ENCODE data around the gene ATXN7.

Gene ATXN7

DNA sequence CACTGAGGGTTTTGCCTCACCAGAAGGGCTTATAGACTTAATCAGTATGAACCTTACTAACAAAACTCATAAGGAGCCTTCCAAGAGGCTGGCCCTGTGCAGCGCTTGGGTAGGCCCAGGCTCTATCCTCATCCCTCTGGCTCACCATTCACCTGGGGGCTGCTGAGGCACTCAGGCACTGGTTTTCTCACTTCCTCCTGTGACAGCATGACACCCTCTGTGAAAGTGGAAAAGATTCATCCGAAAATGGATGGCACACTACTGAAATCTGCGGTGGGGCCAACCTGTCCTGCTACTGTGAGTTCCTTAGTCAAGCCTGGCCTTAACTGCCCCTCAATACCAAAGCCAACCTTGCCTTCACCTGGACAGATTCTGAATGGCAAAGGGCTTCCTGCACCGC, 118.3 kb downstream of the ATXN7 start:
- no peak for DNase-seq (ENCODE audit: low read depth in 2 of 2)

DNA sequence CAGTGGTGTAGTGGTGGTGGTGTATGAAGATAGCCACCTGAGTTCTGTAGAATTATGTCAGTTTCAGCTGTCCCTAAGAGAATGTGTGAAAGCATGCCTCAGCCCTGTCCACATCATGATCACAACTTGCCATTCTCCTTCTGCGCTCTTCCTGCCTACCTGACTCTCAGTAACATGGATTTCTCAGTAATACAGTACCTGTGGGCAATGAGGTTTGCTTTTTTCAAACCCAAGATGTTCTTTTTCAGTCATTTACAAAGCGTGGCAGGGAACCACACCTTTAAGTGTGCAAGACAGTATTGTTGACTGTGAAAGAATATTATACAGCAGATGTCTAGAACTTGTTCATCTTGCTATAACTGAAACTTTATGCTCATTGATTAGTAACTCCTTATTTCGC, 120.7 kb downstream of the ATXN7 start:
- DNase-seq (ENCODE audit: low read depth in 2 of 2), result no peak

DNA sequence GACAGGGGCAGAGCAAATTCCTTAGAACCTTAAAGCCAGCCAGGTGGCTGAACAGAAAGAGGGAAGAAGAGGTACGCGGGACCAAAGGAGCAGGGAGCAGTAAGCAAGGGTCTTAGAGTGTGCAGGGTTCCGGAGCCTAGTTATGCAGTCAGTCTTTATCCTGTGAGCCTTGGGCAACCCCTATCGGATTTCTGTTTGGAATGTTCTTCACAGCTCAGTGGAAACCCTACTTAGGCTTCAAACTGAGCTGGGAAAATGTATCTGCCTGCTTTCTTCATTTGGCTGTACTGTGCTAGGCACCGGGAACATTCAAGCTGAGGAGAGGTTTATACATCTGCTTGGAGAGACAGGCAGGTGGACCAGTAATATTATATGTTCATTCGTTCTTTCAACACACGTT, 122.5 kb downstream of the ATXN7 start:
- DNase-seq (ENCODE audit: low read depth in 2 of 2), result no peak

DNA sequence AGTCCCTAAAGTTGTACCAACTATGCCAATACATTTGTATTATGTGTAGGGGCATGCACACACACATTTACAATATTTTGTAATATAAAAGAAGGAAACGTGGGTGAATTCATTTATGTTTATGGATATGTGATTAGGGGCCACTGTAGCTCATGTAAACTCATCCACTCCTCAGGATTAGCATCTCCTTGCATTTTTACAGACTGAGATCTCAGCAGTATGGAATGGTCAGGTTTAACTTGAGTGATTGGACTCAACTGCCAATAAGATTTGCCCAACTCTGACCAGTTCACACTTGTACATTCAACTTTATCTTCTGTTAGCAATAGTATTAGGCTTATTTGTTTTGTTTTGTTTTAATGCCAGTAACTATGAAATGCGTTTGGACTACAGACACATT, 123.2 kb downstream of the ATXN7 start:
- DNase-seq (ENCODE audit: low read depth in 2 of 2), result no peak

DNA sequence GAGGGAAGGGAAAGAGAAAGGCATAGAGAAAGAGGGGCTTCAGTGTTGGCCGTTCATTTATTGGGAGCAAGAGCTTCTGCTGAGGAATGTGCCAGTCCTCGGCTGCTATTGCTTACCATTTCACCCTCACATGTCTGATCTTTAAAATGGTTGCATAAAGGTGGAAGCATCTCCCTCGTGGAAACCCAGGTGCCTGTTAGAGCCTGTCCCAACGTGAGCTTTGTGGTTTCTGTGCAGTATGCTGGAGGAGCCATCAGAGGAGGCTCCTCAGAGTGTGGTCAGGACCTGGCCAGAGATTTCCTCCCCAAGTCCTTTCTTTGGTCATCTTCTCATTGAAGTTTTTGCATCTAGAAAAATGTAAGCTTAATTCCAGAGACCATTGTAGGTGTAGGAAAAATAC, 125.3 kb downstream of the ATXN7 start:
- no peak for DNase-seq (ENCODE audit: low read depth in 2 of 2)

DNA sequence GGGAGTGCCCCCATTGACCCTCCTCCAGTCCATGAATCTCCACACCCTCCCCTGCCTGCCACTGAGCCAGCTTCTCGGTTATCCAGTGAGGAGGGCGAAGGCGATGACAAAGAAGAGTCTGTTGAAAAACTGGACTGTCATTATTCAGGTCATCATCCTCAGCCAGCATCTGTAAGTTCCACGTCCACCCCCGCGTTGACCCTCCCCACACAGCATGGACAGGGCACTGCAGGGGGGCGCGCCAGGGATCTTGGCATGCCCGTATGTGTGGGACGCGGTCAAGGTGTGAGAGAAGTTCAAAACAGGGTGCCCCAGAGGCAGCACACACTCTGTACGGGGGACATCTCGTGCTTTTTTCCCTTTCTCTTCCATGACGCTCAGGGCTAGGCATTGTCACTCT, 126.5 kb downstream of the ATXN7 start:
- no peak for DNase-seq (ENCODE audit: low read depth in 2 of 2)

DNA sequence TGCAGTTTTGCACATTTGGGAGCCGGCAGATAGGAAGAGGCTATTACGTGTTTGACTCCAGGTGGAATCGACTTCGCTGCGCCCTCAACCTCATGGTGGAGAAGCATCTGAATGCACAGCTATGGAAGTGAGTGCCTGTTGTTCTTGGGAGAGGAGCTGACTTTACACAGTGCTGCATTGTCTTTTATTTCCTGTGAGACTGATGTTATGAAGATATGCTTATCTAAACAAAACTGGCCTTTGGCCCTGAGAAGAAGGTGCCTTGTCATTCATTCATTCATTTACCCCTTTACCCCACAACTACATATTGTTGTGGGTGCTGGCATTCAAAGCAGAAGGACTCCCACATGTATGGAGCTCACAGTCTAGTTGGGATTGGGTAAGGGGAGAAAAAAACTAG, 127.1 kb downstream of the ATXN7 start:
- no peak for DNase-seq (ENCODE audit: low read depth in 2 of 2)

DNA sequence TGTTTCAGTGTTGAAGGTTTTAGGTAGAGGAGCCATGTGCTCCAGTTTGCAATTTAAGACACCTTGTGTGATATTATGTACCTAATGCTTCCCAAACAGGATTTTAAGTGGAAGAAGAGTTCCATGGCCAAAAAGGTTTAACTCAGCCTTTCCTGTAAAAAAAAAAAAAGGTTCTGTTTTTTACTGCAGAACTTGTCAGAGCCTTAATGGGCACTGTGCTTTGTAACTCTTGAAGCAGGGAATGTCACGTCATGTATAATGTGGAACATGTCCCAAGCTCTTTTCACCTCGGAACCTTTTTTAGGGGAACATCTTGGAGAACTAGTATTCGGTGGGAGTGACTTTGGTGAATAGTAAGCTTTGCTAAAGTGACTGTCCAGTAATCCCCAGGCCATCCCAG, 128.0 kb downstream of the ATXN7 start:
- no peak for DNase-seq (ENCODE audit: low read depth in 2 of 2)

DNA sequence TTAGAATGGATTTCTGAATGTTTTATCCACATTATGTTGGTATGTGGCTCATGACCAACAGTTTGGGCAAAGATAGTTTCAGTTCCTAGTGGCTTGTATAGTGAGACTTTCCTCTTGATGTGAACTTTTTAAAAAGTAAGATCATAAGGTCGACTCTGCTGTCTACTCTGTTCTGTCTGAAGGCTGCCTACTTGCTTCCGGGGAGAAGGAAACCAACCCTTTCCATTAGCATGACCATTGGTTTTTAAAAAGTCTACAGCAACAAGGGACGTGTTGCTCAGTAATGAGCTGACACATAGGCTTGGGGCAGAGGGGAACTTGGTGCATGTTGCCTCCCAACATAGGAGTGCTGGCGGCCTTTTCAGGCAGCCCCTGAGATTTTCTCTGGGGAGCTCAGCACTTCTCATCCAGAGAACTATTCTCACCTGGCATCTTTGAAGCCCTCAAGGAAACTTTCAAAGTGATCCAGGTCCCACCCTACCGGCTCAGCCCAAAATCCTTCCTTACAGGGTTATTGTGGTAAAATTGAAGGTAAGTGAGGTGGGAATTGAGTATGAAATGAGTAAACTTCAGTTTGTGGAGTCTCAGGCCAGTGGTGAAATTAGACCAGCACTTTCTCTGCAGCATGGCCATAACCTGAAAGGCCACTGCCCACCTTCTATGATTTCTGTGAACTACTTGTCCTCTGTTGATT, 129.0 kb downstream of the ATXN7 start:
- no peak for DNase-seq (ENCODE audit: low read depth in 2 of 2)

DNA sequence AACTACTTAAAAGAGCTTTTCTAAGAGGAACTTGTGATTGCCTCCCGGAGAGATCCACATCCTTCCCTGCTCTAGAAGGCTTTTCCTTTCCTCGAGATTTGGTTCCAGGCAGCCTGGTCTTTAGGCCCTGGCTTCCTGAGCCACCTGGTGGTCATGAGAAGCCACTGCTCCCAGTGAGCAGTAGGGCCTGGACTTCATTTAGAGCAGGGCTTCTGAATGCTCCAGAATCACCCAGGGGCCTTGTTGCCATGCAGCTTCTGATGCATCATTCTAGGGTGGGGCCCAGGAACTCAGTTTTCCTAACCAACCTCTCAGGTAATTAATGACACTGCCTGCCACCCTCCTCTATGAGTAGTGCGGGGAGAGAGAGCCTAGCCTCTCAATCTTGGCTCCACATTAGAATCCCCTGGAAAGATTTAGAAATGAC, 130.0 kb downstream of the ATXN7 start:
- DNase-seq (ENCODE audit: low read depth in 2 of 2), result peak in 1 of 2 donors; percentile 28

DNA sequence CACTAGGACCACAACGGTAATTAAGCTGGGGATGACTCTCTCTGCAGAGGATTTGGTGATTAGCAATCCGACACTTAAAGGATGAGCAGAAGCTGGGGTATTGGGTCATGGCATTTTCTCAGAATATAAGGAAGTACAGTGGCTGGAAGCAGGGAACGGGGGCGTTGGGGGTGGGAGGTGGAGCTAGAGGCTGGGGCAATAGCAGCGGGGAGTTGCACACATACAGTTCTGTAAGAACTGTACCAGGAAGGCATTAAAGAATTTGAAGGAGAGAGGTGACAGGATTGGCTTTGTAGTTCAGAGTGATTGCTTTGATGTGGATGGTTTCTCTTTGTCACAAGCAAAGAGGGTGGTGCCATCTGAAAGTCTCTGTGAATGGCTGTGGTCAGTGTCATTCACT, 131.4 kb downstream of the ATXN7 start:
- no peak for DNase-seq (ENCODE audit: low read depth in 2 of 2)

DNA sequence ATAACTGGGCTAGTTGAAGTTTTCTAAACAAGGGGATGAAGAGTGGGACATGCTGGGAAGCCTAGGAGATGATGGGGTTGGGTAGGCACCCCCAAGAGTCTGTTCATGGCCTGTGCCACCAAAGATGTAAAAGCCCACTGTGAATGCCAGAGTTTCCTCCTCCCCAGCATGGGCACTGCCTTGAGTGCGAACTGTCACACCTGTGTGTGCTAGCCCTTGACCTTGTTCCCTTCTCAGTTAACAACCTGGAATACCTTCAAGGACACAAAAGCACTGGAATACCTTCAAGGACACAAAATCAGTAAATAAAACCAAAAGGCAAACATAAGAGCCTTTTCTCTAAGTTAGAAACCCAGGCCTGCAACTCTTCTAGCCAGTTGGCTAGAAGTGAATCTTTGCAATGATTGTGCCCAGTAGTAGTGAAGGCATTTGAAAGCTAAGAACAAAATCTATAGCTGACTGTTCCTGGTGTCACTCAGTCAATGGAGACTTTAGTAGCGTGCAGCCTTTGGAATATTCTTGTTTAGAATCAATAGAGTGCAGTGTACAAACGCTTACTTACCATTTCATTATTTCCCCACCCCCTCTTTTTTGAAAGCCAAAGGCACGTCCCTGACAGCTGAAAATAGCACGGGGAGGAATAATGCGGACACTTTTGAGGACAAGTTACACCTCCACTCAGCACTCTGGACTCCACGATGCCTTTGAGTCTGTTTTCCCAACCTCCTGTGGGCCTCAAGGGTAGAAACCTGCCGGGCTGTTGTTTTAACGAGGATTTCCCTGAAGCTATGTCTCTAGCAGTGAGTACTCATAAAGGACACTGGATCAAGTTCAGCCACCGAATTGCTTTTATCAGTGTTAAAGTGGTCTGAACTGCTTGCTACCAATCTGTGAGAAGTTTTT, 135.4 kb downstream of the ATXN7 start:
- no peak for DNase-seq (ENCODE audit: low read depth in 2 of 2)

DNA sequence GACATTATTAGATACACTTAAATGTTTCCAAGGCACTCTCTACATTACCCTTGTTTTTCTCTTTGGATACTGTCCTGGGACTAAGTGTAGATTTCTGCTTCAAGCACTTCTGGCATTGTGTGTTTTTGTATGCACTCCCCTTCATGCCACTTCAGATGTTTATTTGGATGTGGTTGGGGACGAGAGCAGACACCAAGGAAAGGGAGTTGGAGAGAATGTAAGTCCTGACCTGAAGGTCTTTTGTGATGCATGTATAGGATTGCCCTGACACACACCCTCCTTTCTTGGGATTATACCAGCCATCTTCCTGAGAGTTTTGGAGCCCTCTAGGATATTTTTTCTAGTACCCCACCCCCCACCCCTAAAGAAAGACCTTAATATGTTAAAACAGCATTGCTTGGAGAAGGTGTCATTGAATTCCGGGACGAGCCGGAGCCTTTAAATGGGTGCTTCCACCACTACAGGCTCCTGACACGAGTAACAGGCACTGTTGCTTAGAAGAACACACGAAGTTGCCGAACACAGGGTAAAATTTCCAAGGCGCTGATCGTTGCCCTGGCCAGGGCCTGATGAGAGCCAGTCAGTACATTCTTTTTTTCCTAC, 136.9 kb downstream of the ATXN7 start:
- no peak for DNase-seq (ENCODE audit: low read depth in 2 of 2)

DNA sequence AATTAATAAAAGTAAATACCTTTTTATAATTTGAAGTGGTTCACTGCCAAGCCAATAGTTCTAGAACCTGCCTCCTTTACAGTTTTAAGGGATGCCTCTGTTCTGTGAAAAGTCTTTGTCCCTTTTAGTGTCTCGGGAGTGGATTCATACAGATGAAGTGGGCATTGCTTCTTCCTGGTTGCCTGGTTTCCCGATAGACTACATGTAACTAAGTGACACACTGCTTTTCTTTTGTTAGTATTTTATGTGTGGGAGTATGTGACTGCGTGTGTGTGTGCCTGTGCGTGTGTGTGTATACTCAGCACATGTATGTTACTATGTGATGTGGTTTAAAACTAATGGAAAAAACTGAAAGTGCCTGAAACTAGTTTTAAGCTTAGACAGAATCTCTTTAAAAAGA, 138.6 kb downstream of the ATXN7 start:
- no peak for DNase-seq (ENCODE audit: low read depth in 2 of 2)

DNA sequence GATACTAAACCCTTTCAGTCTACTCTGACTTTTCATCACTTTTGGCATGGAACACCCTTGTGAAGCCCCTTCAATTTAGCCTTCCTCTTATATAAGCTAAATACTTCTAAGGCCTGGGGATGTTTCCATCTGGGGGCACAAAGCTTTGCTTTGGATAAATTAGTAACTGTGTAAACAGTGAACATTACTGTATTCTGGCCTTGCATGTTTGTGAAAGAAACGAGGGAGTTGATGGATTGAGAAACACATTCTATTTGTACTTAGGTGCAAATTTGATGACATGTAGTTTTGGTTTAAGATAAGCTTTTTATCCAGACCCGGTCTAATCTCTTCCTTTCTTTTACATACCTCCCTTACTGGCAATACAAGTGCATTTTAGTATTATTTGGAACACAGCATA, 139.9 kb downstream of the ATXN7 start:
- DNase-seq (ENCODE audit: low read depth in 2 of 2), result no peak

DNA sequence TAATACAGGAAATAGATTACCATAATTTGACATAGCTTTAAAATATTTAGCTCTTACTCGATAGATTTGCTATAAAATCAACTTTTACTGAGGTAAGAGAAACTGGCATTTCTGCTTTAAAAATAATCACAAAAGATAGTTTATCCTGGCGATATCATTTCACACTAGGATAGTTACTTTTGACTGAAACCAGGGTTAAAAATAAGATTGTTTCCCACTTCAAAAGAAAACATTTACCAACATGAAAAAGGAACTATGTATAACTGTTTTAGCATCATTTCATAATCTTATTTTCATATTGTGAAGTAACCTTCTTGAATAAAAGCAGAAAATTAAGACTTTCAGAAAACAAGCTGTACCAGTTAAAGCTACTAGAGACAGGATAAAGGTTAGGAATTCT, 144.3 kb downstream of the ATXN7 start:
- no peak for DNase-seq (ENCODE audit: low read depth in 2 of 2)

DNA sequence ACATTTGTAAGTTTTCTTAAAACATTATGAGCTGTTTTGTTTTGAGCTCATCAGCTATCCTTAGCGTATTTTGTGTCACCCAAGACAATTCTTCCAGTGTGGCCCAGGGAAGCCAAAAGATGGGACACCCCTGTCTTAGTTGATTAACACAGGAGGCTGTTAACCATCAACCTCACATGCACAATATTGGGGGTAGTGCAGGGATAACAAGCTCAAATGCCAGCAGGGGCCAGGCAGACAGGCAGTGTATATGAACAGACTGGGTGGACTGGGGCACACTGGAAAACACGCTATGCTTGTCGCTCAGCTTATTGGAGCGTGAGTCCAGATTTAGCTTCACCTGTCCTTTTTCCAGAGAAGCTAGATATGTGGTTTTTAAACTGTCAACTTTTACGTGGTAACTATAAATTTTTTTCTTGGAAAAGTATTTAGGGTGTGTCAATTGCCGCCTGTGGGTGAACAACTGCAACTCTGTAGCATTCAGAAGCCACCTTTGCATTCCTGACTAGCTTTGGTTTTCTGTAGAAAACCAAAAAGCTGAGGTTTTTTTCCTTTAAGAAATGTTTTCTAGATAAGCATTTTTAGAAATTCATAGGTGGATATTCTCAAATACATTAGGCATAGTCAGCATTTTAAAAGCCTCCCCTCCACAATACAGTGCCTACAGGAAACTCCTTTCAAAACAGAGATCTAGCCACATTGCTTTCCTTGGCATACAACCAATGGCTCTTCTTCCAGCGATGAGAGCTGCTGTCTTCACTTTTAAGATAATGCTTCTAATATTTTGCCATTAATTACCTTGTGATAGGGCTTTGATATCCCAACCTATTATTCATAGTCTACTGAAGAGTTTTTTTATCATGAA, 145.1 kb downstream of the ATXN7 start:
- DNase-seq (ENCODE audit: low read depth in 2 of 2), result no peak

DNA sequence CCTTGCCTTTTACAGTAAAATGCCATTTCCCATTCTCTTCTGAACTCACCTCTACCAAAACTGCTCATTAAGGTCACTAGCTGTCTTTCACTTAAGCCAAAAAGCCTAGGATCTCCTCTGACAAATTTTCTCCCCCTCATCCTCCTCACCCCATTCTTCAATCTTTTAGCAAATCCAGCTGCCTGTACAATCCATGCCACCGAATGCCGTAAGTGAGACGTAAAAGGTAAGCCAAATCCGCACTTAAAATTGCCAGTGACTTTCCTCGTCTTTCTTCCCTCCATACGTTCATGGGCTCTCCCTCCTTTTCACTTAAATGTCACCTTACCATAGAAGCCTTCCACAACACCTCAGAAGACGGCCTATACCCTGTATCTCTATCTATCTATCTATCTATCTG, 145.9 kb downstream of the ATXN7 start:
- DNase-seq (ENCODE audit: low read depth in 2 of 2), result no peak

DNA sequence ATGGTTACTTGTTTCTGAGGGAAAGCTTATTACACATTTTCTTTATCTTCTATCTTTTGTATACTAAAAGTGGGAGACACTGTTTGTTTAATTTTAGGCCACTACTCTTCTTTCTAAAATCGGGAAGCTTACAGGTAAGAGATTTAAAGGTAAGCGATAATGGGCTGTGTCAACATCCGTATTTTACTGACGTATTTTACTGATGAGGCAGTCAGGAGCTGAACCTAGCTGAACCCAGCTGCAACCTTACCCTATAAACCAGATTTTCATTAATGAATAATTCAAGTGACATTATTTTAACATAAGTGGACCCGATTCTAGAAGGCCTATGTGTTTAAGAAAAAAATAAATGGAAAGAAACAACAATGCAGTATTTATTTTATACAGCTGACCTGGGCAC, 146.5 kb downstream of the ATXN7 start:
- DNase-seq (ENCODE audit: low read depth in 2 of 2), result no peak

DNA sequence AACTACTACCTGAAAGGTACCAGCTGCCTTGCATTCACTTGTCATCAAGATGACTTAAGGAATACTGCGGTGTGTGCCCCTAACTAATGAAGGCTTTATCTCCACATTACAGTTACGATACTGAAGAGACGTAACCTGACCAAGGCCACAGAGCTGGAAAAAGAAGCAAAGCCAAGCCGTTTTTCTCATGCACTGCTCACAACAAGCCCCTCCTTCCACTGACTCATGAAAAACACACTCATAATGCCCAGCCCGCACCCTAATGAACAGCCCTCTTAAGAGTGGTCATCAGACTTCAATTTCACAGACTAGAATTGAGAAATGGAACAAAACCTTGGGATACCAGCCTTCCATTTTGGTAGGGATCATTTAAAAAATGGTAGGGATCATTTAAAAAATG, 148.0 kb downstream of the ATXN7 start:
- no peak for DNase-seq (ENCODE audit: low read depth in 2 of 2)

DNA sequence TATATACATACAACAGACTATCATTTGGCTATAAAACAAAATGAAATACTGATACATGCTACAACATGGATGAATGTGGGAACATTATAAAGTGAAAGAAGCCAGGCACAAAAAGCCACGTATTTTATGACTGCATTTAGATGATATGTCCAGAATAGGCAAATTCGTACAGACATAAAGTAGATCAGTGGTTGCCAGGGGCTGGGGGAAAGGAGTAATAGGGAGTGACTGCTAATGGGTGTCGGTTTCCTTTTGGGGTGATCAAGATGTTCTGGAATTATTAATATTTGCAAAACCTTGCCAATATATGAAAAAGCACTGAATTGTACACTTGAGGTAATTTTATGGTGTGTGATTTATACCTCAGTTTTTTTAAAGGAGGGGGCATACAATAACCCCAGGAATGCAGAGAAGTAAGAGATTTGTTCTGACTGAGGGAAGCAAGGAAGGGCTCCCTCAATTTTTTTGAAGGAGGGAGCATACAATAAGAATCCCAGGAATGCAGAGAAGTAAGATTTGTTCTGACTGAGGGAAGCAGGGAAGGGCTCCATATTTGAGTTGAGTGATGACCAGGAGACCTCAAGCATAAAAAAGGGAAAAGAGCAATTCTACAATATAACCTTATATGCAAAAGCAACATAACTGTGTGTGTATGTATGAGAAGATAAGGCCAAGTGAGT, 153.4 kb downstream of the ATXN7 start:
- DNase-seq (ENCODE audit: low read depth in 2 of 2), result no peak

All from stimulated activated CD4-positive, alpha-beta T cell treated with anti-CD3 and anti-CD28 coated beads, Interleukin-15, amount 100 ng/mL, for 48 hours (primary cell).